C4-2B (cell line): ENCODE measurements around the gene BORCS5.

Experiments used
- H3K27ac ChIP-seq: fragments of 450-650 bp; 2 replicates; pipeline ENCODE4 v1.5.1; 2017
- CTCF ChIP-seq: fragments of 450-650 bp; conservative IDR thresholded peaks from 2 replicates; pipeline ENCODE4 v1.5.1; 2017; ENCODE audit warnings: mild to moderate bottlenecking
- ZFX ChIP-seq: fragments of 450-650 bp; IDR thresholded peaks from 2 replicates; pipeline ENCODE4 v1.6.1; 2017

BORCS5 gene

GRCh38 chr12:12482150-12482761, 125.4 kb downstream of the BORCS5 start:
- no peak overlapping the region for H3K27ac ChIP-seq
- TF ChIP-seq CTCF (no peak), ZFX (no peak)

GRCh38 chr12:12482959-12483358, 126.1 kb downstream of the BORCS5 start:
- TF ChIP-seq ZFX: no peak
- no peak for TF ChIP-seq CTCF
- no peak overlapping the region for H3K27ac ChIP-seq

GRCh38 chr12:12483438-12483837, 126.6 kb downstream of the BORCS5 start:
- H3K27ac ChIP-seq: no peak overlapping the region
- TF ChIP-seq CTCF: no peak
- no peak for TF ChIP-seq ZFX

GRCh38 chr12:12486661-12487240, 129.9 kb downstream of the BORCS5 start:
- TF ChIP-seq ZFX (no peak), CTCF (no peak)
- H3K27ac ChIP-seq: no peak overlapping the region

- H3K27ac ChIP-seq: no peak overlapping the region
- TF ChIP-seq CTCF (no peak), ZFX (no peak)
Observed at GRCh38 chr12:12487490-12487889, 130.6 kb downstream of the BORCS5 start.

- H3K27ac ChIP-seq: no peak overlapping the region
- TF ChIP-seq CTCF (no peak), ZFX (no peak)
Observed at GRCh38 chr12:12488296-12488695, 131.4 kb downstream of the BORCS5 start.

- no peak for TF ChIP-seq CTCF
- H3K27ac ChIP-seq: no peak overlapping the region
Observed at GRCh38 chr12:12488823-12489550, 132.1 kb downstream of the BORCS5 start.
